ENCODE results near the gene GIPC2. TPM values are rescaled to one million over a fixed set of nuclear protein-coding genes. Genes with fewer than 3 reads are reported as not detected.

GIPC2 gene
- total RNA-seq, 1 experiment from 2014 or later = 0.07 TPM

GRCh38 chr1:78088486-78088885, 42.7 kb downstream of the GIPC2 start:
- ChIA-PET POLR2A (no interaction called here), RAD21 (ENCODE audit: low non-redundant PET in 1 of 2, low total read pairs in 2 of 2, uncharacterized antibody in 2 of 2, unreplicated experiment in 2 of 2) (no interaction called here), CTCF (no interaction called here)
- H3K36me3 ChIP-seq (ENCODE audit: control insufficient read depth in 1 of 2, insufficient read depth in 2 of 2, low read length in 2 of 2) = no peaks in the 10 kb centered on the region
- no peak for TF ChIP-seq JUND (IDR thresholded peaks at IDR 0.05)
- TF ChIP-seq ZFX (IDR thresholded peaks at IDR 0.05) = no peak
- no peak for TF ChIP-seq CTCF (IDR thresholded peaks at IDR 0.05 in 2 of 3, conservative IDR thresholded peaks at IDR 0.05 in 1 of 3; ENCODE audit: borderline replicate concordance in 1 of 3, insufficient read depth in 1 of 3, low read depth in 2 of 3, low read length in 2 of 3)
- no peak for TF ChIP-seq CBX3 (IDR thresholded peaks at IDR 0.05; ENCODE audit: low read depth)
- TF ChIP-seq REST (IDR thresholded peaks at IDR 0.05; ENCODE audit: low read depth) = no peak
- TF ChIP-seq SP1 (IDR thresholded peaks at IDR 0.05; ENCODE audit: low read depth) = no peak
- no peak for TF ChIP-seq YY1 (IDR thresholded peaks at IDR 0.05; ENCODE audit: extremely low read depth, insufficient replicate concordance, low read depth, low read length)
- no peak for TF ChIP-seq FOSL1 (IDR thresholded peaks at IDR 0.05; ENCODE audit: low read depth)
- TF ChIP-seq ATF3 (IDR thresholded peaks at IDR 0.05) = no peak
- no peak for TF ChIP-seq CEBPB (IDR thresholded peaks at IDR 0.05; ENCODE audit: low read depth)
- H3K79me2 ChIP-seq (ENCODE audit: insufficient read depth, low read length) = no peaks in the 10 kb centered on the region
- no TSS peak for BruUV-seq (replicated peaks)
- no peak overlapping the region for H3K9ac ChIP-seq (ENCODE audit: low read length)
- H3K9me3 ChIP-seq (ENCODE audit: control insufficient read depth in 1 of 2, insufficient read depth in 1 of 2, low read depth in 1 of 2, low read length in 2 of 2) = no peaks in the 10 kb centered on the region
- peaks cover 11 to 15% of the 10 kb centered on the region in 2 experiments for H3K4me1 ChIP-seq (ENCODE audit: control insufficient read depth in 1 of 2, insufficient read depth in 2 of 2, low read length in 2 of 2)
- no peak overlapping the region for H3K27ac ChIP-seq (ENCODE audit: low read depth, low read length)
- H3K27me3 ChIP-seq (ENCODE audit: insufficient read depth, low read length) = no peaks in the 10 kb centered on the region
- H3K4me3 ChIP-seq (replicated peaks in 1 of 2; ENCODE audit: low read depth in 1 of 2, low read length in 2 of 2) = no peak overlapping the region
- H2AFZ ChIP-seq (ENCODE audit: low read depth, low read length, poor library complexity, severe bottlenecking) = no peak overlapping the region
- no peak overlapping the region for H3K4me2 ChIP-seq (ENCODE audit: low read length)
- DNase-seq (ENCODE audit: low read depth, low spot score) (no peak), ATAC-seq (no peak)
- intact Hi-C loops (cut with micrococcal nuclease) = no loop called here
- no peaks in the 10 kb centered on the region for H4K20me1 ChIP-seq (ENCODE audit: insufficient read depth)
- no peaks in the 10 kb centered on the region for H3K9me2 ChIP-seq (ENCODE audit: insufficient read depth)

All from HCT116 (cell line).